ENCODE measurements around the gene EPB41L4A. TPM values are rescaled to one million over a fixed set of nuclear protein-coding genes. Genes with fewer than 3 reads are reported as not detected.

Gene EPB41L4A
- total RNA-seq, 1 donor from 2014 or later, result 6.7 TPM

GRCh38 chr5:112154940-112155686 lies 264.0 kb downstream of the EPB41L4A start:
- TF ChIP-seq CTCF (conservative IDR thresholded peaks at IDR 0.05; ENCODE audit: low read depth, low read length), result no peak
- H3K4me3 ChIP-seq (ENCODE audit: low read depth, low read length), result no peak overlapping the region
- no peak for DNase-seq (ENCODE audit: low read depth)

GRCh38 chr5:112149727-112150126 lies 269.4 kb downstream of the EPB41L4A start:
- H3K4me3 ChIP-seq (ENCODE audit: low read depth, low read length), result no peak overlapping the region
- DNase-seq (ENCODE audit: low read depth), result no peak
- TF ChIP-seq CTCF (conservative IDR thresholded peaks at IDR 0.05; ENCODE audit: low read depth, low read length), result no peak

GRCh38 chr5:112146323-112147226 lies 272.5 kb downstream of the EPB41L4A start:
- TF ChIP-seq CTCF (conservative IDR thresholded peaks at IDR 0.05; ENCODE audit: low read depth, low read length), result peak; percentile 77
- no peak overlapping the region for H3K4me3 ChIP-seq (ENCODE audit: low read depth, low read length)
- no peak for DNase-seq (ENCODE audit: low read depth)

DNA sequence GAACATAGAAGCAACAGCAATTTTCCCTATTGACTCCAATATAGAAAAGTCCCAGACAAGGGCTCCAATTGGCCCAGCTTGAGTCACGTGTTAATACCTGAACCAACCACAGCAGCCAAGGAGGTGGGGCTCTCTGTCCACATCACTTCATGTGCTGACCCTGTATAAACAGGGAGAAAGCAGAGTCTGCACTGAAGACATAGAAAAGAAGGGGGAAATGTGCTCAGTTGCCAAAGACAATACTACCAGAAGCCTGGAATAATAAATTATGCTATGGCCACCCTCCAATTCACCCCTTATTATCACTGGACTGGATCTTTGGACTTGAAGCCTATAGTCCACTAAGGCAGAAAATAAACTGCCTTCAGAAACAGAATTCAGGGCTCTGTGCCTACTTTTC lies 275.4 kb downstream of the EPB41L4A start:
- H3K4me3 ChIP-seq (ENCODE audit: low read depth, low read length), result no peak overlapping the region
- DNase-seq (ENCODE audit: low read depth), result no peak
- no peak for TF ChIP-seq CTCF (conservative IDR thresholded peaks at IDR 0.05; ENCODE audit: low read depth, low read length)

- H3K4me3 ChIP-seq (ENCODE audit: low read depth, low read length), result no peak overlapping the region
- no peak for TF ChIP-seq CTCF (conservative IDR thresholded peaks at IDR 0.05; ENCODE audit: low read depth, low read length)
- peak; percentile 91 for DNase-seq (ENCODE audit: low read depth)
Measured at GRCh38 chr5:112142769-112143270, 276.3 kb downstream of the EPB41L4A start.

GRCh38 chr5:112141582-112141981 lies 277.5 kb downstream of the EPB41L4A start:
- no peak for DNase-seq (ENCODE audit: low read depth)
- H3K4me3 ChIP-seq (ENCODE audit: low read depth, low read length), result no peak overlapping the region
- no peak for TF ChIP-seq CTCF (conservative IDR thresholded peaks at IDR 0.05; ENCODE audit: low read depth, low read length)
